Gastroesophageal sphincter (tissue), 3 donors: ENCODE data around the gene DUSP10.

Source experiments
- CTCF ChIP-seq, 4 experiments: fragments of 200-600 bp in 2 of 4; fragments of 450-650 bp in 2 of 4; sonication (generic) in 1 of 4; IDR thresholded peaks; one replicate each; pipeline ENCODE4 v1.5.1; 2017 to 2019; ENCODE audit warnings: antibody characterized with exemption in 4 of 4, mild to moderate bottlenecking in 2 of 4, moderate library complexity in 2 of 4
- EP300 ChIP-seq: sonication (generic); formaldehyde crosslinking; IDR thresholded peaks from one replicate; pipeline ENCODE4 v1.6.1; 2017; ENCODE audit warnings: antibody characterized with exemption, mild to moderate bottlenecking
- POLR2A ChIP-seq, 2 donors: fragments of 450-650 bp; IDR thresholded peaks; one replicate each; pipeline ENCODE4 v1.6.1; 2017; ENCODE audit warnings: antibody characterized with exemption in 2 of 2, mild to moderate bottlenecking in 2 of 2, moderate library complexity in 1 of 2

GRCh38 chr1:221780175-221780574 is 38.3 kb upstream of the DUSP10 start:
- TF ChIP-seq CTCF (IDR thresholded peaks at IDR 0.05), result no peak
- TF ChIP-seq POLR2A (IDR thresholded peaks at IDR 0.05), result no peak
- no peak for TF ChIP-seq EP300
